Pancreas (tissue), 10 donors: Measurements from ENCODE around the gene SLC24A3. TPM values are rescaled to one million over a fixed set of nuclear protein-coding genes. Genes with fewer than 3 reads are reported as not detected.

ENCODE experiments used
- ATAC-seq, 4 donors: fragments of 200-7000 bp; cut with Tn5 transposase; one replicate each; pipeline versions ENCODE4 v1.8.0 to v1.9.1; 2020; ENCODE audit warnings: mild to moderate bottlenecking in 4 of 4, moderate library complexity in 4 of 4
- DNase-seq, 6 donors: peaks; one replicate each; pipeline ENCODE4 v3.0.0-alpha.2; 2020
- FAIRE-seq: peaks from 2 replicates; lab custom pipeline; 2012; peaks lifted over from hg19 to GRCh38; lab: Jason Lieb, UNC
- H3K27ac ChIP-seq, 4 donors: fragments of 200-600 bp; sonication (generic); 1 replicate in 3 of 4; 2 replicates in 1 of 4; pipeline versions ENCODE4 v1.5.0 to v1.8.0; 2020
- H3K27me3 ChIP-seq, 4 donors: fragments of 200-600 bp; one replicate each; pipeline ENCODE4 v1.8.0; 2021
- H3K36me3 ChIP-seq, 3 donors: fragments of 200-600 bp; sonication (generic) in 1 of 3; one replicate each; pipeline versions ENCODE4 v1.5.0 to v1.8.0; 2020 to 2021
- H3K4me1 ChIP-seq, 3 donors: fragments of 200-600 bp; one replicate each; pipeline ENCODE4 v1.8.0; 2021
- H3K4me3 ChIP-seq, 4 donors: fragments of 200-600 bp; sonication (generic) in 2 of 4; one replicate each; pipeline versions ENCODE4 v1.5.0 to v1.8.0; 2020 to 2021
- H3K9me3 ChIP-seq, 4 donors: fragments of 200-600 bp; one replicate each; pipeline ENCODE4 v1.8.0; 2021
- WGBS, 2 donors: extraction: QIAGEN DNeasy Blood & Tissue Kit; methylation state at CpG; one replicate each; pipeline ENCODE4 v1.1.7; 2013; 5-methylcytosine and 5-hydroxymethylcytosine counted together
- intact Hi-C, 3 donors: fragments of 100-400 bp; cut with DNase I; formaldehyde crosslinking; loops; one replicate each; pipeline versions ENCODE4 v1.11.1 to v1.14.2; 2022
- polyA plus RNA-seq, 2 donors: library from polyadenylated mRNA; stranded (reverse); fragments of 200-250 nt; gene quantifications; one replicate each; pipeline ENCODE4 v1.2.3, GENCODE V29; 2013
- total RNA-seq, 6 donors: library from RNA; stranded (reverse); fragmentation: NEBNext Ultra II Directional in 4 of 6; extraction: Animal tissue kit (Norgen Biotek cat#: 25700) in 4 of 6; gene quantifications; one replicate each; pipeline versions ENCODE4 v1.2.1 to v1.2.4, GENCODE V29; 2021 to 2023
- TF ChIP-seq, protein P1 (sequence below), 4 donors: fragments of 200-600 bp; sonication (generic) in 3 of 4; IDR thresholded peaks; one replicate each; pipeline versions ENCODE4 v1.5.0 to v1.8.0; 2021; ENCODE audit warnings: antibody characterized with exemption in 4 of 4
- donor health status: healthy with polysubstance abuse.
- donor health status: DM: no; HTN: no; CAD: no; lungs with moderate emphysema.
- donor health status: DM: no; HTN: no; CAD: no.
- donor health status: control.
- donor health status: control.
- donor health status: Bipolar disorder and iron deficiency.
- donor health status: DM: yes; HTN: yes; CAD: no.
- donor health status: DM: no; HTN: no; CAD: no.
- donor health status: DM: no; HTN: no; CAD: no.
- donor health status: DM: yes; HTN: yes; CAD: no.

The SLC24A3 gene
- total and polyA plus RNA-seq, 8 donors: 0.28 to 0.87 (median 0.49) TPM

DNA sequence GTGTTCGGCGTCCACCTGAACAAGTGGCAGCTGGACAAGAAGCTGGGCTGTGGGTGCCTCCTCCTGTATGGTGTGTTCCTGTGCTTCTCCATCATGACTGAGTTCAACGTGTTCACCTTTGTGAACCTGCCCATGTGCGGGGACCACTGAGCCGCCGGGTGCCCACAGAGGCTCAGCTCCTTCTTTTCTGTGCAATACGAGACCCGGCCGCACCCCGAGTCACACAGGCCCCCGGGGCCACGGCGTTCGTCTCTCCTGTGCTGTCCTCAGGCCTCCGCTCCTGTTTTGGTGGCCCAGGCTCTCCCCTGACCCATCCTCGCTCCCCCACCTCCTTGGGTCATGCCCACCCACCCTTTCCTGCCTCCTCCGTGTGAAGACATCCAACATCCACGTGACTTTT, 508.5 kb downstream of the SLC24A3 start:
- TF ChIP-seq, protein P1, sequence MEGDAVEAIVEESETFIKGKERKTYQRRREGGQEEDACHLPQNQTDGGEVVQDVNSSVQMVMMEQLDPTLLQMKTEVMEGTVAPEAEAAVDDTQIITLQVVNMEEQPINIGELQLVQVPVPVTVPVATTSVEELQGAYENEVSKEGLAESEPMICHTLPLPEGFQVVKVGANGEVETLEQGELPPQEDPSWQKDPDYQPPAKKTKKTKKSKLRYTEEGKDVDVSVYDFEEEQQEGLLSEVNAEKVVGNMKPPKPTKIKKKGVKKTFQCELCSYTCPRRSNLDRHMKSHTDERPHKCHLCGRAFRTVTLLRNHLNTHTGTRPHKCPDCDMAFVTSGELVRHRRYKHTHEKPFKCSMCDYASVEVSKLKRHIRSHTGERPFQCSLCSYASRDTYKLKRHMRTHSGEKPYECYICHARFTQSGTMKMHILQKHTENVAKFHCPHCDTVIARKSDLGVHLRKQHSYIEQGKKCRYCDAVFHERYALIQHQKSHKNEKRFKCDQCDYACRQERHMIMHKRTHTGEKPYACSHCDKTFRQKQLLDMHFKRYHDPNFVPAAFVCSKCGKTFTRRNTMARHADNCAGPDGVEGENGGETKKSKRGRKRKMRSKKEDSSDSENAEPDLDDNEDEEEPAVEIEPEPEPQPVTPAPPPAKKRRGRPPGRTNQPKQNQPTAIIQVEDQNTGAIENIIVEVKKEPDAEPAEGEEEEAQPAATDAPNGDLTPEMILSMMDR (IDR thresholded peaks at IDR 0.05): no peak
- ATAC-seq (no peak), FAIRE-seq (no peak), DNase-seq (no peak)
- Histone ChIP-seq H3K27ac (no peak overlapping the region), H3K36me3 (no peaks in the 10 kb centered on the region), H3K4me3 (no peak overlapping the region), H3K4me1 (no peaks in the 10 kb centered on the region), H3K9me3 (no peaks in the 10 kb centered on the region), H3K27me3 (no peaks in the 10 kb centered on the region)
- 80 to 84% methylated on average over 18 of the region's 18 CpGs for WGBS, 2 donors
- intact Hi-C loops: no loop called here

DNA sequence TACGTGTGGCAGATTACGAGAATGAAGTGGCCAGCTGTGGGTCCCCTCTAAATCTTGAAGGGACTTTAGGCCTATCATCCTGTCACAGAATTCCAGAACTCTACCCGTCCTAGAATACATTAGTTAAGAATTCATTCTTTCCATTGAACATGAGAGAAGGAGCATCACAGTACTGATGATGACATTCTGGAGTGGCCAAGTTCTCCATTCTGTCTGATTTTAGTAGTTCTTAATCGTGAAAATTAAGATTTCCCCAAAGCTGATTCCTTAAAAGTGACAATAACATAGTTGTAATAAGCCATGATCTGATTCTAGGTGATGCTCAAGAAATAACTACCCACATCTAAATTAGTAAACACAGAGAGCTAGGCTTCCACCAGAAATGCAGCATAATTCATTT, 510.6 kb downstream of the SLC24A3 start:
- Histone ChIP-seq H3K9me3 (no peaks in the 10 kb centered on the region), H3K4me1 (no peaks in the 10 kb centered on the region), H3K27me3 (no peaks in the 10 kb centered on the region), H3K36me3 (no peaks in the 10 kb centered on the region), H3K4me3 (no peak overlapping the region), H3K27ac (no peak overlapping the region)
- no peak for ATAC-seq
- no peak for FAIRE-seq
- DNase-seq: no peak
- WGBS, 2 donors: 68 to 77% methylated on average over 4 of the region's 4 CpGs
- TF ChIP-seq, protein P1 (IDR thresholded peaks at IDR 0.05): no peak
- intact Hi-C loops: no loop called here

DNA sequence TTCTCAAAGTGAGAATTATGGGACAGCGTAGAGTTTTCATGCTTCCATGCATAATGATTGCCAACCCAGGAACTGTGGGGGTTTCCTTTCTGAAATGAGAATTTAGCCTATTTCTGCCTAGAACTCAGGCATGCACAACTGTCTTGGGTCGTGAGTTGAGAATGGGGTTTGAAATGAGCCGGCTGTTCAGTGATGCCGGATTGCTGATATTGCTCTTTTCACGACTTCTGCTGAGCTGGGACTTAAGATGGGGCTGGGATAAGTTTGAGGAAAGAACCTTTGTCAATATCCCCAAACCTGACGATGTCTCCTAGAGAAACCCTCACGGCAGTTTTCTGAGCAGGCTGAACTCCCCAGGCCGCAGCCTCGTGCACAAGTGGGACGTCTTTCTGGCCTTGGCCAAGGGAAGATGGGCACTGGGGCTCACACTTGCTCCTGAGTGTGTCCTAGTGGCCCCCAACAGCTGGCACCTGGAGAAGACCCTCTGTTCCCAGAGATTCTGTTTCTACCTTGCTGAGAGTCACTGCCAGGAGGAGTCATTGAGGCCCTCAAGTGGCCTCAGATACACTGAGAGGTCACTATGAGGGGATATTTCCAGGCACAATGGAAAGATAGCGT, 511.5 kb downstream of the SLC24A3 start:
- WGBS, 2 donors: 79 to 87% methylated on average over 11 of the region's 11 CpGs
- no peak overlapping the region for H3K27ac ChIP-seq
- DNase-seq: no peak
- FAIRE-seq: no peak
- intact Hi-C loops: no loop called here
- H3K4me1 ChIP-seq: no peaks in the 10 kb centered on the region
- TF ChIP-seq, protein P1 (IDR thresholded peaks at IDR 0.05): no peak
- no peak overlapping the region for H3K4me3 ChIP-seq
- ATAC-seq: no peak
- no peaks in the 10 kb centered on the region for H3K9me3 ChIP-seq
- H3K27me3 ChIP-seq: no peaks in the 10 kb centered on the region
- H3K36me3 ChIP-seq: no peaks in the 10 kb centered on the region

DNA sequence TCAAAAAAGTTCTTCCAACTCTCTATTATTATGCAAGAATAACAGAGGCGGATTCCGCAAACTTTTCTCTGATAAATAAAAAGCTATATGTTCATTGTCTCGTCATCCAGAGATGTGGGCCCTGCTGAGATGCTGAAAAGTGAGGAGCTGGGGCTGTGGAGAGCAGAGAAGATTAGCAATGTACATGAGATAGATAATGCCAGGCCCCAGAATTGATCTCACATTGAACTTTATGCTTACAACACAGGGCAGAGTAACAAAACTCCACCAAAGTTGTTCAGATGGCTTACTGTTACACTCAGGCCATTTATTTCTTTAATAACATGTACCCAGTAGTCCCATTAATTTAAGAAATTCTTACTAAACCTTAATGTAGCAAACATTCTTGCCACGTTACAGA, 512.9 kb downstream of the SLC24A3 start:
- no peaks in the 10 kb centered on the region for H3K4me1 ChIP-seq
- DNase-seq: no peak
- intact Hi-C loops: no loop called here
- H3K9me3 ChIP-seq: no peaks in the 10 kb centered on the region
- FAIRE-seq: no peak
- H3K36me3 ChIP-seq: no peaks in the 10 kb centered on the region
- TF ChIP-seq, protein P1 (IDR thresholded peaks at IDR 0.05): no peak
- no peaks in the 10 kb centered on the region for H3K27me3 ChIP-seq
- no peak overlapping the region for H3K4me3 ChIP-seq
- no peak for ATAC-seq
- H3K27ac ChIP-seq: no peak overlapping the region
- 87 to 92% methylated on average over 4 of the region's 4 CpGs for WGBS, 2 donors

DNA sequence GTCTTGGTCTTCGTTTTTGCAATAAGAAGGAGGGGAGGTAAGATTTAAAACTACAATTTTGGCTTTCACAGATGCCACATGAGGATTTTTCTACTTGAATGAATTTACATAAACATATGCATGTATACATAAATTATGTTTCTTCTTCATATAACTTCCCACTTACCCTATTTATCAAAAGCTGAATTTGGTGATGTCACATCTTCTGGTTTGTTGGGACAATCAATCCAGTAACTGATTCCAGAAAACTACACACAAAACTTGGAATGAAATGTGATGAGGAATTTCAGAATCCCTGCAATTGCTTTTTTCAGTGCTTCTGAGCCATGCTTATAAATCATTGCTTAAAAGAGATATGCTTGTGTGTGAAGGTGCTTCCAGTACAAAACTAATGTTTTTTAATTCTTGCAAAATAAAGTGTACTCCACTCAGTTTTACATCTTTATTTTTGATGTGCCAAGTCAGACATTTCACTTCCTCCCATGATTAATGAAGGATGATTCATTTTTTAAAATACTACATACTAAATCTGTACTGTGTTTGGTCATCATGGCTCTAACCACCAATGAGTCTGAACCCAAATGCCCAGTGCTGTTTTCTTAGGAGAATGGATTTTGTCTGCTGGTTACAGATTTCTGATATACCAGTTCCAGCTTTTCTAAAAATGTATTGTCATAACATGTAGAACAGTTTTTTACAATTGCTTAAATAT, 513.5 kb downstream of the SLC24A3 start:
- Histone ChIP-seq H3K27me3 (no peaks in the 10 kb centered on the region), H3K4me3 (no peak overlapping the region), H3K9me3 (no peaks in the 10 kb centered on the region), H3K4me1 (no peaks in the 10 kb centered on the region), H3K36me3 (no peaks in the 10 kb centered on the region), H3K27ac (no peak overlapping the region)
- TF ChIP-seq, protein P1 (IDR thresholded peaks at IDR 0.05): no peak
- DNase-seq (no peak), ATAC-seq (no peak), FAIRE-seq (no peak)
- 85 to 86% methylated on average over 1 of the region's 1 CpG for WGBS, 2 donors
- intact Hi-C loops: no loop called here
